ENCODE data around the gene KCNC4. TPM values are rescaled to one million over a fixed set of nuclear protein-coding genes. Genes with fewer than 3 reads are reported as not detected.

KCNC4 gene
- 1 to 10 TPM; 9.4 to 9.8 TPM for total RNA-seq

DNA sequence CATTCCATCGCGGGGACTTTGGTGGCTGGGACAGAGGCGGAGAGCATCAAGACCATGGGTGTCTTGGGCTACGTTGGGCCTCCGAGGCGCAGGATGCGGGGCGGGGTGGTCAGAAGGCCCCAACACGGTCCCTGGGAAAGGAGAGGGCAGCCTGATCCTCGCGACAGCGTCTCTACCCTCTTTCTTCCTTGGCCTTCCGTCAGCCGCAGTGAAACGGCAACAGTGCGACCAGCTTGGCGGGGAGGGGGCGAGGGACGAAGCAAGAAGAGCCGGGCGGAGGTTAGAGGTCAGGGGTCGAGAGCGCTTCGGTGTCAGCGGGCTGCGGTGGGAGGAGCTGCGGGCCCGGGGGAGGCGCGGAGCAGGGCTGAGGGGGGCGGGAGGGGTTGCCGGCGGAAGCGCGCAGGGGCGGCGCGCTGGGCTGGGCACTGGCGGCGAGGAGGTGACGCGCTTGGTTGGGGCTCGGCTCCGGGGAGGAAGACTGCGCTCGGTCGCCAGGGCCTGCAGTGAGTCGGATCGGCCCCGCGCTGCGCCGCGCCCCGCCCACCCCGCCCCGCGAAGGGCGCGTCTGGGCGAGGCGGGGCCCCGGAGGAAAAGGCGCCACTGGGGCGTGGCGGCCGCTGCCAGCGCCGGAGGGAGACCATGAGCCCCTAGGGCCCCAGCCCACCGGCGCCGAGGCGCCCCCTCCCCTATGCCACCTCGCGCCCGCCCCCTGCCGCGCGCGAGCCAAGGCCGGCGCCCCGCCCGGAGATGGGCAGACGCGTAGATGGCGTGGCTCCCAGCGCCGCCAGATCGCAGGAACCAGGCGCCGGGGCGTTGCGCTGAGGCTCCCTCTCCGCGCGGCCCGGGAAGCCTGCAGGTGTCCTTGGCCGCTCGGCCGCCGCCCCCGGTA, at the start of gene KCNC4:
Gene KCNC4 (plus strand): TSS at position 600 of the 889 bp plus-strand sequence. CDS start 1,186 bp downstream, outside the sequence.
- CTCF ChIA-PET: interaction anchor here (0.9 to 5.3 kb wide), 10 partner anchors 14 to 286 kb away, joined by 3 to 132 read pairs (median 6); partner anchors contain the start of gene RBM15

DNA sequence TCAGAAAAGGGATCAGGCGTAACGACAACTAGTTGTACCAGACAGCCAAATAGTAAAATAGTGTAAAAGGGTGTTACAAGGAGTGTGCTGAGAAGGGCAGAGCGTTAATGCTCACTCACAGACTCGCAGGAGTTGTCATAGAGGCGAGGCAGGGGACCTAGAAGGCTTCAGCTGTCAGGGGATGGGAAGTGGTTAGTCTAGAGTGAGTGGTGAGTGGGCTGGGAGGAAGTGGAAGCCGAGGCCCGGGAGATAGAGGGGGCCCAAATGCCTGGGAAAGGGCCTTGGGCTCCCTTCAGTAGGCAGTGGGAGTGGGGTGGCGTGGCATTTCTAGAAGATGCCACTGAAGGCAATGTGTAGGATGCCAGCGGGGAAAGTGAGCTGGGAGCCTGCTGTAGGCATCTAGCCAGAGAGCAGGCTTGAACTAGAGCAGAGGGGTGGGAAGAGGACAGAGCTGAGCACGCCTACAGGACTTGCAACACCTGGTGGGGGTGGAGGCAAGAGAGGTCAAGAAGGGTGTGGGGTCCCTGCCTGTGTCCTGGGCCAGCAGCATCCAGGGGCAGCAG, 49.5 kb upstream of the KCNC4 start:
- CTCF ChIA-PET: no interaction called here
- POLR2A ChIA-PET: no interaction called here

More for the DNA sequence above, at the start of gene KCNC4:
- POLR2A ChIA-PET: interaction anchor here (0.6 to 3.3 kb wide), 3 partner anchors 9 to 251 kb away, joined by 3 to 23 read pairs (median 4); partner anchors contain the start of gene RBM15

DNA sequence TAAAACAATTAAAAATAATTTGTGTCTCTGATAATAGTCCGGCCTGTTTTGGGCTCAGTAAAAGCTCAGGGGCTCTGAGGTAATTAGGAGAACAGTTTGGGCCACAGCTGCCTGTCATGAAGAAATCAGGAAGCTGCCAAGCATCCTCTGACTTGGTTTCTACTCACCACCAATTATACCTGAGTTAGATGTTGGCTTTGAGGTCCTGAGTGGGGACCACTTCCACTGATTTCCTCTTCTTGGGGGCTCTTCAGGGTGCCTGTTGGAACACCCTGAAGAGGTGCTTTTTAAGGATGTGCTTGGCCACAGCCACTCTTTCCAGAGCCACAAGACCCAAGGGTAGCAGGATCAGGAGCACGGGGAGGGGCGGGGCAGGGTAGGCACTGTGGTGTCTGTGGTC, 48.9 kb upstream of the KCNC4 start:
- ChIA-PET CTCF (no interaction called here), POLR2A (no interaction called here)

DNA sequence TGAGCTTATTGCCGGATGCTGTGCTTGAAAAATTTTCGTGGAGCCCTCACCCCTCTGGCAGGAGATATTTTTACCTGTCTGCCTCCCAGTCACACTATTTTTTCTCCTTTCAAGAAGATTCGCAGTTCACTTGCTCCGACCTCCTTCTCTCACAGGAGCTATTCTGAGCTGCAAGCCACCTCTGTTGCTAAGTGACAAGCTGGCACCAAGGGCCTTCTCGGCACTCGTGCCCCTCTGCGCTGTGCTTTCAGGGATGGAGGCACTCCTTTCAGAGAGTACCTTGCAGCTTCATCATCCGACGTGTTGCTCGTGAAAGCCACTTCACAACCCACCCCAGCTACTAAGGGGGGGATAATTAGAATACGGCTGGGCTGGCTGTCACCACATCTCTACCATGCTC, 48.3 kb upstream of the KCNC4 start:
- CTCF ChIA-PET: no interaction called here
- POLR2A ChIA-PET: no interaction called here

DNA sequence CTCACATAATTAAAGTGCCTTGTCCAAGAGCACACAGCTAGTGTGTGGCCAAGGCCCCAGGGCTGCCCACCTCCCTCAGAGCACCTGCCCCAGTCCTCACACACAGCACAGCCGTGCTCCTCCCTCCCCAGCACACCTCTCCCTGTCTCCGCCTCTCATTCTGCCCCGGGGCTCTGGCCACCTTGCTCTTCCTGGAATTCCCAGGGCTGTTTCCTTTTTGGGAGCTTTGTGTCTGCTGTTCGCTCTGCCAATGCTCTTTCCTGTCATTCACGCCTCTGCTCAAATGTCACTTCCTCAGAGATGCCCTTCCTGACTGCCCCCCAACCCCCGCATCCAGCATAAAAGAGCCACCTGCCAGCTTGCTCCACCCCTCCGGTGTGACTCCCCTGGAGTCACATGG, 46.5 kb upstream of the KCNC4 start:
- ChIA-PET CTCF (no interaction called here), POLR2A (no interaction called here)

DNA sequence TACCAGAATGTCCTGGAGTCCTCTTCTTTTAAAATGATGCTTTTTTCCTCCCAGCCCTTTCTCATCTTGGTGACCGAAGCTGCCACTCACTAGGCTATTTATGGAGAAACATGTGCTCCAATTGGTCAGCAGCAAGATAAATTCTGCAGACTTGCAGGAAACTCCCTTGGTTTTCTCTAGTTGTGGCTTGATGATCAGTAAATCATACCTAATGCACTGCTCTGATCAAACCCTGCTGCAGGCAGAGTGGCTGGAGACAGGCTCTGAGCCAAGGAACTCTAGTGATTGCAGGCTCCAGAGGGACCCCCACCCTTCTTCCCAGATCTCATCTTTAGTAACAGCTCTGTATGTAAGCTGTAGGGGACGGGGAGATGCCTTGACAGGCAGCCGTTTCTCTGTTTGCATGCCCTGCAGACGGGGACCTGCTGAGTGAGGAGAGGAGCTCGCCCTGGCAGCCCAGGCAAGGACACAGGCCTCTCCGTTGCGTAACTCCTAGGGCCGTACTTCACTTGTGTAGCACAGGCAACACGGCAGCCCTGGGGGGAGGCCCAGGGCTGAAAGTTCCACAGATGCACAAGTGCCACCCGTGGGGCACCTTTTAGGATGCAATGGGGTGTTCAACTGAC, 45.3 kb upstream of the KCNC4 start:
- CTCF ChIA-PET: interaction anchor here (1.2 kb wide), 1 partner anchor 136 kb away, joined by 3 read pairs; no protein-coding TSS in a partner anchor
- POLR2A ChIA-PET: no interaction called here

DNA sequence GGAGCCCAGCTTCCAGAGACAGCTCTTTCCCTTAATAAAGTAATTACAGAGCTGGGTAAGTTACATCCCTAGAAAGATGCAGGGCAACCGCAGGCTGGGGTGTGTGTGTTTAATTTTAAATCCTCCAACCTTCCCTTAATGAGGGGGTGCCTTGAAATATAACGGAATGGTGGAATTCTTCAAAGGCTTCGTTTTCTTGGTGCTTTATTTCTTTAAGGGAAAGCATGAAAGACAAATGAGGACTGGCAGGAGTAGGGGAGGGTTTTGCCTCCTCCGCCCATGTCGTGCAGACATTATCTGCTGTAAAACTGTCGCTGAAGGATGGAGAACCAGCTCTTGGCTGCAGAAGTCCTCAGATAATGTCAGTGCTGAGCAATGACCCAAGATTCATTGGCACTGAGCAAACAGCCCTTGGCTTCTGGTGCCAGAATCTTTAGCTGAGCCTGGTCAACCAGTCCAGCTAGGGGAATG, 44.3 kb upstream of the KCNC4 start:
- ChIA-PET CTCF (interaction anchor here (0.7 to 1.2 kb wide), 2 partner anchors 59 to 137 kb away, joined by 3 read pairs; no protein-coding TSS in a partner anchor), POLR2A (no interaction called here)

DNA sequence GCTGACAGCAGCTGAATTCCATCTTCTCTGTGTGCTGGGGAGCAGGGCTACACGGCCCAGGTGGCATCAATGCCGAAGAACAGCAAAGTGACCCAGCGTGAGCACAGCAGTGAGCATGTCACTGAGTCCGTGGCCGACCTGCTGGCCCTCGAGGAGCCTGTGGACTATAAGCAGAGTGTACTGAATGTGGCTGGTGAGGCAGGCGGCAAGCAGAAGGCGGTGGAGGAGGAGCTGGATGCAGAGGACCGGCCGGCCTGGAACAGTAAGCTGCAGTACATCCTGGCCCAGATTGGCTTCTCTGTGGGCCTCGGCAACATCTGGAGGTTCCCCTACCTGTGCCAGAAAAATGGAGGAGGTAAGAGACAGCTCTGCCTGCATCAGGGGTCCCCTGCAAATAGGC, 43.3 kb upstream of the KCNC4 start:
- CTCF ChIA-PET: no interaction called here

DNA sequence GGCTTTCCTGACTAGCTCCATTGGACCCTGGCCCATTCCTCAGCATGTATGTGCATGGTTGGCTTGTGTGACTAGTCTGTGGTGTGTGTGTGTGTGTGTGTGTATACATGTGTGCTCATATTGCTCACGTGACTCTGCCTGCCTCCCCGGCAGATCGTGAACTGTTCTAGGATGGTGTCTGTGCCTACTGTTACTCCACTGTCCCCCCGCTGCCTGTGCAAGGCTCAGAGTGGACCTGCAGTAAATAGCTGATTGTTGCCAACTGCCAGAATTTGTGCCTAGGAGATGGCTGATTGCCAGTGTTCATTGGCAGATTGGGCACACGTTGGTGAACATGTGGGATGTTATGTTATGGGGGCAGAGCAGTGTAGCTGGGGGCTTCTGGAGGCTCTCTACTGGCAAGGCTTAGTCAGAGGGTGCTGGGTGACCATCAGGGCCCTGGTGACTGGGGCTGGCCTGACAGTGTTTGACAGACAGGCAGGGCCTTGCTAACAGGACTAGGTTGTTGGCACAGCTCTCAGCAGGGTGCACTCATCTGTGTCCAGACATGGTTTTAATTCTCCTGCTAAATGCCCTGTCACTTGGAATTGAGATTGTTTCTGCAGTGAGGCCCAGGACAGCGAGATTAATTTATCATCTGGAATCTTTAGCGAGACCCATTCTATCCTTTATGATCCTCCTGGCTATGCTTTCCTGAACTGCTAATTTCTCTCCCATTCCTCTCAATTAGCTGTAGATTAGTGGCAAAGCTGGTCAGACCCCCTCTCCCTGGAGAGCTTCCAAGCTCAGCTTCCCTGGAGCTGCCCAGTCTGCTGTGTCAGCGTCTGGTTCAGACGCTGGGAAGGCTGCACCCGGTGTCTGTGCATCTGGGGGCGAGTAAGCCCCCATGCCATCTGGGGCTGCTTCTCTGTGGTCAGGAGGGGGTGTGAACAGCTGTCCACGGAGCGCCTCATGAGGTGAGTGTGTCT, 39.1 kb upstream of the KCNC4 start:
- ChIA-PET POLR2A (no interaction called here), CTCF (interaction anchor here (0.6 kb wide), 1 partner anchor 885 kb away, joined by 5 read pairs; no protein-coding TSS in a partner anchor)

More for the DNA sequence above, 43.3 kb upstream of the KCNC4 start:
- POLR2A ChIA-PET: no interaction called here

DNA sequence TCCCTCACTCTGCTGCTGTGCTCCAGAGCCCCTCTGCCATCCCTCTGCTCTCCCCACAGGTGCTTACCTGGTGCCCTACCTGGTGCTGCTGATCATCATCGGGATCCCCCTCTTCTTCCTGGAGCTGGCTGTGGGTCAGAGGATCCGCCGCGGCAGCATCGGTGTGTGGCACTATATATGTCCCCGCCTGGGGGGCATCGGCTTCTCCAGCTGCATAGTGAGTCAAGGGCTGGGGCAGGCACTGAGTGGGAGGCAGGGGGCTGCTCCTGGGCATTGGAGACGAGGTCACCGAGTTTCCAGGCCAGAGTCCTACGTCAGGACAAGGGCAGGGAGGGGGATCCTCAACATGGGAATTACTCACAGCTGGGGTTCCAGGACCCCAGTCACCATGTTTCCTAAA, 38.1 kb upstream of the KCNC4 start:
- CTCF ChIA-PET: interaction anchor here (0.6 to 1.1 kb wide), 3 partner anchors 101 to 886 kb away, joined by 3 to 5 read pairs (median 3); no protein-coding TSS in a partner anchor
- POLR2A ChIA-PET: no interaction called here

DNA sequence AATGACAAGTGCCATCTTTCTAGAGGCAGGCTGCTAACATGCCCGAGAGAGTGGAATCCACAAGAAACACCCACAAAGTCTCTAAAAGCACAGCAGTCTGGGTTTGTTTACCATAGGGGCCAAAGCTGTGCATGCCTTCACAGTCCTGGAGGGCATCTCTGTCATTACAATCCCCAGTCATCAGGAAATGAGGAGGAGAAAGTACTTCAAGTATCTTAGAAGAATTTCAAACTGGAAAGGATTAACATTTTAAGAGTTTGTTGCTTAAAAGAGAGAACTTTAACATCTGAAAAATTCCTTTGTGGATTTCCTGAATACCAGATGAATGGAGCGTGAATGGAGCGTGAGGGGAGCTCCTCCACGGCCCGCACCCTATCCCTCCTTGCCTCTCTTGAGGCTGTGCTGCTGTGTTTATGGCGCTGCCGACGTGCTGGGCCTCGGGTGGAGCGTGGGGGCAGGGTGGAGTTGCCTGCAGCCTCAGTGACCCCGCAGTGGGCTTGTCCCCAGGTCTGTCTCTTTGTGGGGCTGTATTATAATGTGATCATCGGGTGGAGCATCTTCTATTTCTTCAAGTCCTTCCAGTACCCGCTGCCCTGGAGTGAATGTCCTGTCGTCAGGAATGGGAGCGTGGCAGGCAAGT, 36.5 kb upstream of the KCNC4 start:
- ChIA-PET POLR2A (no interaction called here), CTCF (interaction anchor here (1.2 kb wide), 1 partner anchor 23 kb away, joined by 4 read pairs; no protein-coding TSS in a partner anchor)

DNA sequence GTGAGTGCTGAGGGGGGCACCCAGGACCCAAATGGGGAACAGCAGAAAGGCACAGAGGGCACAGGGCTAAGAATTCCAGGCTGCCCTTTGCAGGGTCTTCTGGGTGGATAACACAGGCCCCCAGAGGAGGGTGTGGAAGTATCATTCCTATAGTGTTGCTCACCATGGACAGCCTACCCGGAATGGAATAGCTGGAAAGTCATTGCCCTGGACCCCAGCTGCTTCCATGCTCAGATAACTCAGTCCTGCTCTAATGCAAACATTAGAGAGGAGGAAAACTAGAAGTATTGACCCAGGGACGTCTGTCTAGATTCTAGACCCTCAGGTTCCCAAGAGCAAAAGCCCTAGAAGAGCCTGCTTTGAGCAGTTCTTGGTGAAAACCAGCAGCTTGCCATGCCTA, 35.2 kb upstream of the KCNC4 start:
- CTCF ChIA-PET: interaction anchor here (0.6 kb wide), 1 partner anchor 24 kb away, joined by 3 read pairs; no protein-coding TSS in a partner anchor
- POLR2A ChIA-PET: no interaction called here

DNA sequence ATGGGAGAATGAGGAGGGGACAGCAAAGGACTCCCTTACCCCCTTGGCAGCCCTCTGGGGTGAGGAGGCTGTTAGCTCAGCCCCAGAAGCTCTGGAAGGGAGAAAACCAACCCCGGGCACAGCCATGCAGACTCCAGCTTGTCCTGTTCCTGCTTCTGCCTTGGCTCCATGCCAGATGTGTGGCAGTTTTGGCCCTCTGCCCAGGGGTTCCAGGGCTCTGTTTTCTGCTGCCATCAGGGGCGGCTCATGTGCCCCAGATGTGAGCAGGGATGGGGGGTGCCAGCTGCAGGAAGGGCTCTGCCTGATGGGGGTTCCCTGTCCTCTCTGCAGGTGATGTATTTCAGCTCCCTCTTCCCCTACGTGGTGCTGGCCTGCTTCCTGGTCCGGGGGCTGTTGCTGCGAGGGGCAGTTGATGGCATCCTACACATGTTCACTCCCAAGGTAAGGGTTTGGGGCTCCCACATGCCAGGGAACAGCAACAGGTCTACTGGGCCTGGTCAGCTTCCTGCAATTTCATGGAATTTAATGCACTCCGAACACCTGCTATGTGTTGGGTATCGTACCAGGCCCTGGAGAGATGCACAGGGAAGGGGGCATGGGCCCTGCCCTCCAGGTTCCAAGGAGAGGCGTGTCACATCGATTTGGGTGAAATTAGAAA, 33.7 kb upstream of the KCNC4 start:
- POLR2A ChIA-PET: no interaction called here
- CTCF ChIA-PET: interaction anchor here (1.5 kb wide), 1 partner anchor 15 kb away, joined by 4 read pairs; no protein-coding TSS in a partner anchor

DNA sequence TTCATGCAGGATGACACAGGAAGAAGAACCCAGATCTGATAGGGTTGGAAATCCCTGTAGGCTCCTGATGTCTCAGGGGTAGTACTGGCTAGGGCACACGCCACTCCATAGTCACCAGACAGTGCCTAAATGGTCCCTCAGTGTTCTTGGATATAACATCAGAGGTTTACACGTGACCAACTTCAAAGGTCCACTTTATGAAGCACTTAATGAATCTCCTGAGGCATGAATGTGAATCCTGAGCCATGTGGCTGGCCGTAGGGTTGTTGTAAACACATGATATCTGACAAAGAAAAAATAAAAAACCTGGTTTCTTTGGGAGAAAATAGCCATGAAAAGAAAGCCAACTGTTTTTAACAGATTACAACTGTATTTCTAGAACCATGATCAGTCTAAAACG, 32.3 kb upstream of the KCNC4 start:
- CTCF ChIA-PET: no interaction called here
- POLR2A ChIA-PET: no interaction called here

DNA sequence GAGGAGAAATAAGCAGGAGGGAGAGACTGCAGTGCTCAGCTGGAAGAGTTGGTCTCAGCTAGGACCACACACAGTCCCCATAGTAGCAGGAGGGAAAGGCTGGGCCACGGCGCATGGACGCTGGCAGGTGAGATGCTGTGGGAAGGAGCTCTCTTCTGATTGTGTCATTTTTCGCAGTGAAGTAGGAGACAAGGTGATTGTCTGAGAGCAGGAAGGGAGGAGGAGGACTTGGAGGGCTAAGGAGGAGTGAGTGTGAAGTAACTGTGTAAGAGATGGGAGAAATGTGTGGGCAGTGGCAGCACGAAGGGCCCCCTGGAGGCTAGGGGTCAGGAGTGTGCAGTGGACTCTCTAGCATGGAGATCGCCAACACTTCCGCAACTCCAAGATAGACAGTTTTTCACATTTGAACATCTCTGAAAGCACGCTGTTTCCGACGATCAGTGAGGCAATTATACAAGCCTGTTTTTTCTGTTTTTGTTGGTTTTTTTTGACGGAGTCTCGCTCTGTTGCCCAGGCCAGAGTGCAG, 26.4 kb upstream of the KCNC4 start:
- POLR2A ChIA-PET: no interaction called here
- CTCF ChIA-PET: no interaction called here

DNA sequence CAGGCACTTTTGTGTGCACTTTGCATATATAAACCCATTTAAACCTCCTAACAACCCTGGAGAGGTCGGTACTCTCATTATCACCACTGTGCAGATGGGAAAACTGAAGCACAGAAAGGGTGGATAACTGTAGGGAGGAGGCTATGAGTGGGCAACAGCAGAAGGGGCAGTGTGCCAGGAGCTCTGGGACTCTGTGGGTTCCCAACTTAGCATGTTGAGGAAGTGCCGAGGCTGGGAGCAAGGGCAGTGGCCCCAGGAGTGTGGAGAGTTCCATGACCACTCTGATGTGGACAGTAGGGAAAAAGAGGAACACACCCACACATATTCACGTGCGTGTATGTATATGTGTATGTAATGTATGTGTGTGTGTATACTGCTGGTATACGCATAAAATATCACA, 25.7 kb upstream of the KCNC4 start:
- ChIA-PET POLR2A (no interaction called here), CTCF (interaction anchor here (4.7 kb wide), 1 partner anchor 12 kb away, joined by 17 read pairs; no protein-coding TSS in a partner anchor)

DNA sequence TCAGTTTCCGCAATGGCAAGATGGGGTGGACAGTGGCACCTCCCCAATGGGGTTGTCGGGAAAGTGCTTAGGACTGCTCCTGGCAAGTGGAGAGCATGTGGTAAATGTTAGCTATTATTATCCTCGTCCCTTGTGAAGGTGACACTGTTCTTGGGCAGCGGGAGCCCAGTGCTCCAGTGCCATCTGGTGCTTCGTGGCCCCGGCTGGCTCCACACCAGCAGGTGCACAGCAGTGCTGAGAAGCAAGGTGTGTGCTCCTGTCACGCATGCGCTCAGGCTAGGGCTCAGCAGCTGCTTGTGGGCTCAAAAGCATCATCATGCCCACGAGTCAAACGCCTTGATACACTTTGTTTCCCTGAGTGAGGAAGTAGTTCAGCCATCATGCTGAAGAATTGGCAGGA, 24.9 kb upstream of the KCNC4 start:
- ChIA-PET POLR2A (no interaction called here), CTCF (interaction anchor here (4.7 kb wide), 1 partner anchor 12 kb away, joined by 17 read pairs; no protein-coding TSS in a partner anchor)

DNA sequence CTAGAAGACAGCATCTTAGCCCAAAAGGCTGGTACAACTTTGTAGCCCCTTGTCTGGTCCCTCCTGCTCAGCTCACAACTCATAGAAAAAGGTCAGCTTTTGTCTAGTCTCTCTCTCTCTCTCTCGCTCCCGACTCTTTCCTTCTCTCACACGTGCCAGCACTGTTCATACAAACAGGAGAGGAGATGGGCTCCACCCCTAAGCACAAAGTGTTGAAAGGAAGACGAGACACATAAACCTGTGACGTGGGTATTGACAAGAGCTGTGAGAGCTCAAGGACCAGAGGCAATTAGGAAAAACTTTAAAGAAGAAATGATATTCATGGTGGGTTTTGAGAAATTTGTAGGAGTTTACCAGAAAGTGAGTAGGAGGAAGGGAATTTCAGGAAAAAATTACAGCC, 23.6 kb upstream of the KCNC4 start:
- ChIA-PET CTCF (interaction anchor here (1.2 to 4.7 kb wide), 2 partner anchors 10 to 309 kb away, joined by 3 to 17 read pairs; no protein-coding TSS in a partner anchor), POLR2A (no interaction called here)

Measured in activated CD8-positive, alpha-beta memory T cell treated with anti-CD3 and anti-CD28 coated beads for 36 hours (primary cell).